HG03520 (cell line): Measurements from ENCODE around the gene AHCY.

Experiments
- ATAC-seq: cut with Tn5 transposase; IDR thresholded peaks from one replicate; pipeline ENCODE4 v1.9.1; 2021; ENCODE audit warnings: mild to moderate bottlenecking, moderate library complexity; ENCODE audit not compliant: unreplicated experiment

Gene AHCY

DNA sequence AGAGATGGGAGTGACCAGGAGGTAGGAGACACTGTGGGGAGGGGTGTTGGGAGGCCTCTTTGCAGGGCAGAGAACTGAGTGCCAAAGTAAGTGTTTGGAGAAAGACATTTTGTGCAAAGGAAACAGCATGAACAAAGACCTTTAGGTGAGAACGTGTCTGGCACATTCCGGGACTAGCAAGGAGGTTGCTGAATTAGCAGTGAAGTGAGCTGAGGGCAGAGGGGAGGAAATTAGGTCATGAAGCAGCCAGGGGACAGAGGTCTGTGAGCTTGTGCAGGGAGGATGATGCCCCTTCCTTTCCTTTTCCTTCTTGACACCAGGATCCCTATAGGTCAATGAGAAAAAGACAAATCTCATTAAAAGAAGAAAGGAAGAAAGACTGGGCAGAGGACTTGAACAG is 21.4 kb upstream of the AHCY start:
- no peak for ATAC-seq

DNA sequence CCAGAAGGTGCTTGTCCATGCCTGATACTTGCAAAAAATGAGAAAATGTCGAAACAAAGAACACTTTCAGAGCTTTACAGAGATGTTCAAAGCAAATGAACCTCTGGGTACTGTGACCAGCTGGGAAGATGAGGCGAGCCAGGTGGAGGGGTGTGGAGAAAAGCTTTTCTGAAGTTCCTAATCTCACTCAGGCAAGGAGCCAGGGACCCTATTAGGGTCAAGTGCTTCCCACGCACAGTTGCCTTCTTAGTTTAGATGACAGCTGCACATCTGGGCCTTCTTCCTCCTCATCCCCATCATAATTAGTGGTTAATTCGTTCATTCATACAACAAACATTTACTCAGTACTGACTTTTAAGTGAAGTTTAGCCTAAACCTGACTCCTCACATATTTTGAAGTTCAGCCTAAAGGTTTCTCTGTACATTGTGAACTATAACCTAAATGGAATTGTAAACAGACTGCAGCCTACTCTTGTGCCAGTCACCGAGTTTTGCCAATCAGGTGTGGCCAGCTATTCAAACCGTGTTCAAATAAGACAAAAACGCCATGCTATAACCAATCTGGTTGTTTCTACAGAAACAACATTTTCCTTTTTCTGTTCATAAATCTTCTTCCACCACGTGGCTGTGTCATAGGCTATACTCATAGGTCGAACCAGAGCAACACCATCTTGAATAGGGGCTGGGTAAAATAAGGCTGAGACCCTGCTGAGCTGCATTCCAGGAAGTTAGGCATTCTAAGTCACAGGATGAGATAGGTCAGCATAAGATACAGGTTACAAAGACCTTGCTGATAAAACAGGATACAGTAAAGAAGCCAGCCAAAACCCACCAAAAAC is 19.3 kb upstream of the AHCY start:
- ATAC-seq, result no peak

DNA sequence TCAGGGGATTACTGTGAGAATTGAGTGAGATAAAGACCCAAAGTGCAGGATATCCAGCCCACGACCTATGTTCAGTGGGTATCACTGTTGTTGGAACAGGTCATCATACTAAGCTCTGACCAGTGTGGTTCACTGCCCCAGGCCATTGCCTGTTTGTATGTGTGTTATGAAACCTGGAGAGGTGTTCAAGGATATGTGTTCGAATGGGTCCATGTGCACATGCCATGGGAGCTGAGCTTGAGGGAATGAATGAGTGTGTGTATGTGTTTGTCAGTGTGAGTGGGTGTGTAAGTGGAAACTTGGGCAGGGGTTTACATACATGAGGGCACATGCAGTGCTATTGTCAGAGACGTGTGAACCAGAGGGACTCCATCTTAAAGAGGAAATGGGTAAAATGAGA is 17.7 kb upstream of the AHCY start:
- no peak for ATAC-seq

DNA sequence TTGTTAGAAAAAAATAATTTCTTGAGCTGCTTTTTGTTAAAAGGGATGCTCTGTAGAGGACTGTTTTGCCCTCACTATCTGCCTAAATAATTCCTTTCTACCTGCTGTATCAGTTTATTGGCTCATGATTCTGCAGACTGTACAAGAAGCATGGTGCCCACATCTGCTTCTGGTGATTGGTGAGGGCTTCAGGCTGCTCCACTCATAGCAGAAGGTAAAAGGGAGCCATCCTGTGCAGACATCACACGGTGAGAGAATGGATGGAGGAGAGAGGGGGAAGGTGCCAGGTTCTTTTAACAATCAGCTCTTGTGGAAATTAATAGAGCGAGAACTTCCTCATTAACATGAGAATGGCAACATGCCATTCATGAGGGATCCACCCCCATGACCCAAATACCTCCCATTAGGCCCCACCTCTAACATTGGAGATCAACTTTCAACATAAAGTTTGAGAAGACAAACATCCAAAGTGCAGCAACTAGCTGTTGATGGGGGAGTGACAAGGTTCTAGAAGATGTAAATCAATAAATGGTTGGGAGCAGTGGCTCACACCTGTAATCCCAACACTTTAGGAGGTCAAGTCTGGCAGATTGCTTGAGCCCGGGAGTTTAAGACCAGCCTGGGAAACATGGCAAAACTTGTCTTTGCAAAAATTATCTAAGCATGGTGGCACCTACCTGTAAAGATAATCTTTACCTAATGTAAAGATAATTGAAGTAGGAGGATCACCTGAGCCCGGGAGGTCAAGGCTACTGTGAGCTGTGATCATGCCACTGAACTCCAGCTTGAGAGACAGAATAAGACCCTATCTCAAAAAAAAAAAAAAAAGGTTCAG is 15.7 kb upstream of the AHCY start:
- no peak for ATAC-seq

DNA sequence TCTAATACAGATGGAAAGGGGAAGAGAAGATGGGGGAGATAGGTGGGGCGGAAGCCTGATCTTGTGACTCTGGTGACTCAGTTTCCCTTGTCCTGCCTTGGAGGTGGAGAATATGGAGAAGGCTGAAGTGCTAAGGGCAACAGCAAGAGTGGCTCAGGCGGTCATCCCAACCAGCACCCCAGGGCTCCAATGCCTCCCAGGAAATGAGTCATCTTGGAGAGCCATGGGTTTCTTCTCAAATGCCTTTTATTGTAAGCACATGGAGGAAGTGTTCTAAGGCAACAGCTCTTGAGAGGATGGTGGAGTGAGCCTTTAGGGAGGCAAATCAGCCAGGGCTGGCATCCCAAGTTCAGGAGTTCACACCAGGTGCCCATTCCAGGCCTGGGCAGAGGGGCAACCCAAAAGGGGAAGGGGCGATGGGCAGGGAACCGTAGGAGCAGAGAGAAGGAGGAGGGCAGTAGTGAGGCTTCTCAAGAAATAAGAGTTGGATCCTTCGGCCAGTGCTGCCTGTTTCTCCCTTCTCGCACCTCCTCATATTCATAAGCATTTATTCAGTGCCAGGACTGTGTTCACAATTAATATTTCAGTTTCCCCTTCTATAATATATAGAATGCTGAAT is 13.2 kb upstream of the AHCY start:
- ATAC-seq, result no peak

DNA sequence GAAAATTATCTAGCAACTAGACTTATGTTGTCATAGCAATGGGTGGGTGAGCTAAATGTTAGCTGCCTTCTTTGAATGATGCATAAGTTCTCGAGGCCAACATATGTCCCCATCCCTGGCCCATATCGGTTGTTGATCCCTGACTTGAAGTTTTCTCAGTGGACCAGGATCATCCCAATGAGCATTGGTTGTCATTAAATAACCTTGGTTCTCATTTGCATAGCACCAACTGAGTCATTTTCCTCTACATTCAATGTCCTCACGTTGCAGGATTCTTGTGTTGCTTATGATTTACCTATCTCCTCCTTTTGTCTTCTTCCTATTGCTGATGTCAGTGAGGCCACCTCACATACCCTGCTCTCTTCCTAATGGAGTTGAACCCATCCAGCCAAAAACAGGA is 12.1 kb upstream of the AHCY start:
- ATAC-seq, result no peak

DNA sequence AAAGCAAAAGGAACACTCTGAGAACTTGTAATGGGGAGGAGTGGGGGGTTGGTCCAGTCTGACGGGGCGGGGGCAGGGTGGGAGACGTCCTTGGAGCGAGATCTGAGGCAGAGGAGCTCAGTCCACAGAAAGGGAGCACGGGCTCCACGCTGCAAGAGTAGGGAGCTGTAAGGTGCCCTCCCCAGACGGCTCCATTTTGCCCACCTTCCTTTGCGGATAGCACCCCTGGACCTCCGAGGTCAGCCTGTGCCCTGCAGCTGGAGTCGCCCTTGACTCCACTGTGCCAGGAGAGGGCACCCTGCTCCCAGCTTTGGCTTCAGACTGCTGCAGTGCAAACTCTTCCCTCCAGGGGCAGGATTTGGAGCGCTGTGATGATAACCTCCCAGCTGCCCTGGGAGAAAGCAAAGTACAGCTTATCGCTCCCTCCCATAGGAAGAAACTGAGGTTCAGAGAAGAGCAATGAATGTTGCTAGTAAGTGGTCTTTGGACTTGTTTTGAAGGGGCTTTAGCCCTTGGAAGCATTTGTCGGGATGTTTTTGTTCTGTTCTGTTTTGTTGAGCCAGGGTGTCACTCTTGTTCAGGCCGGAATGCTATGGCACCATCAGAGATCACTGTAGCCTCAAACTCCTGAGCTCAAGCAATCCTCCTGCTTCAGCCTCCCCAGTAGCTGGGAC is 9.5 kb upstream of the AHCY start:
- peak; percentile 75 for ATAC-seq

DNA sequence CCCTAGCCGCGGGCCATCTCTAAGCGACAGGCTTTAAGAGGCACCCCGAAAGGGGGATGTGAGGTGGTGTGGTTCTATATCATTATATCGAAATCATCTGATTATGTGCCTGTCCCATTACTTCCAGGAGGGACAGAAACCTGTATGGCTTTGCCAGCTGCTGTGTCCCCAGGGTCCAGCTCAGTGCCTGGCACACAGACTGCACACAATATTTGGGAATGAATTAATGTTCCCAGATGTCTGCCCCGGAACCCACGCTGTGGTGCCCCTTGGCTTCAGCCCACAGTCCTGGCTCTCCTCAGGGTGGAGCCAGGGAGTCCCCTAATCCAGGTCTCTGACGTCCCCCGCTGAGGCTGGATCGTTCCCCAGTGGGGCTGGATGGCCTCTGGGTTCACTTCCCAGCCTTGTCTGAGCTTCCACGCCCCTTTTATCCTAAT is 8.9 kb upstream of the AHCY start:
- ATAC-seq, result no peak

DNA sequence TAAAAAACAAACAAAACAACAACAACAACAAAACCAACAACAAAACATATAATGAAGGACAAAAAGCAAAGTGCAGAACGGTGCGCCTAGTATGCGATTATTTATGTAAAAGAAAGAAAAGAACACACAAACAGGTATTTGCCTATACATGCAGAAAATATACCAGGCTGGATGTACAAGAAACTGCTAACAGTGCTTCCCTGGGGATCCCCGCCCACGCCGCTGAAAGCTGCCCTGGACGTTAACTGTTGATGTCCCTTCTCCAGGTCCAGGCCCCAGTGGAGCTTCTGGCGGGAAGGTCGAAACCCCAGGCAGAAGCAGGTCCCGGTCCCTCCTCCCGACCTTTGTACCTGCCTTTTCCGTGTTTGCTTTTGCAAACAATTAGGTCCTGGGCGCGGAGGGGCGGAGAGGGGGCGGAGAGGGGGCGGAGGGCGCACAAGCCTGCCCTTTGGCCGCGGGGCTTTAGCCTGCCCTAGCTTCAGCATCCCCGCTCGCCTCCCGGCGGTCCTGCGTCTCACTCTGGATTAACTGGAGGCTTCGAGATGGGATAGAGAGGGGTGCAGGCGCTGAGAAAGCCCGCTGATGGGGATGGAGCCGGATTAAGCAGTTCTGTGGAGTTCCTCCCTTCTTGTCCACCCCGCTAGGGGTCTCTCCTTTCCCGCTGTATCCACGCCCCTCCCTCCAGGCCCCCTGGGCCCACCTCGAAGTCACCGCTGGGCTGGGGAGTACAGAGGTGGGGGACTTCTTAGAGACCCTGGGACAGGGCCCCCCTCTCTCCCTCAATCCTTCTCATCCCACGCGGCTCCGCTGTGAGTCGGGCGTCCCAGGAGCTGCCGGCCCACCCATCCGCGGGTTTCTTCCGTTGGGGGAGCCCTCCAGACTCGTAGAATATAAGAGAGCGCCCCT is 8.2 kb upstream of the AHCY start:
- no peak for ATAC-seq

DNA sequence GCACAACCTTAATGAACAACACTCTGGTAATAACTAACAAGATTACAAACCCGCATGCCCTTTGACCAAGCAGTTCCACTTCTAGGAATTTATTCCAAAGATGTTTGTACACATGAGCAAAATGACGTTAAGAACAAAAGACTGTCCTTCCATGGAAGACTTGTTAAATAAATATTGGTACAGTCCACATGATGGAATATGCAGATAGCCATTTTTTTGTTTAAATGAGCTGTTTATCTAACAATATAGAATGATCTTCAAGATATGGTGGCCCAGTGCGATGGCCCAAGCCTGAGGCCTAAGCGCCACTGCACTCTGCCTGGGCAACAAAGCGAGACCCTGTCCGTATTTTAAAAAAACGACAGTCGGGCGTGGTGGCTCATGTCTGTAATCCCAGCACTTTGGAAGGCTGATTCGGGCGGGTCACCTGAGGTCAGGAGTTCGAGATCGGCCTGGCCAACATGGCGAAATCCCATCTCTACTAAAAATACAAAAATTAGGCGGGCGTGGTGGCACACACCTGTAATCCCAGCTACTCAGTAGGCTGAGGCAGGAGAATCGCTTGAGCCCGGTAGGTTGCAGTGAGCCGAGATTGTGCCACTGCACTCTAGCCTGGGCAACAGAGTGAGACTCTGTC is 7.4 kb upstream of the AHCY start:
- ATAC-seq, result no peak

DNA sequence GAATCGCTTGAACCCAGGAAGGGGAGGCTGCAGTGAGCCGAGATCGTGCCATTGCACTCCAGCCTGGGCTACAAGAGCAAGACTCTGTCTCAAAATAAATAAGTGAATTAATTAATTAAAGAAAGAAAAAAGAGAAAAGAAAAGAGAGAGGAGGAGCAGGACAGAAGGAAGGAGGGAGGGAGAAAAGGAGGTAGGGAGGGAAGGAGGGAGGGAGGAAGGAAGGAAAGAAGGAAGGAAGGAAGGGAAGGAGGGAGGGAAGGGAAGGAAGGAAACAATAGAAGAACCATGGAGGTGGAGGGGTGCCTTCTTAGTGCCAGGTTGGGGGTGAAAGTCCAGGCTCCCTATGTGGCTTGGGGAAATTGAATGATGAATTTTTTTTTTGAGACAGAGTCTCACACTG is 6.5 kb upstream of the AHCY start:
- no peak for ATAC-seq

DNA sequence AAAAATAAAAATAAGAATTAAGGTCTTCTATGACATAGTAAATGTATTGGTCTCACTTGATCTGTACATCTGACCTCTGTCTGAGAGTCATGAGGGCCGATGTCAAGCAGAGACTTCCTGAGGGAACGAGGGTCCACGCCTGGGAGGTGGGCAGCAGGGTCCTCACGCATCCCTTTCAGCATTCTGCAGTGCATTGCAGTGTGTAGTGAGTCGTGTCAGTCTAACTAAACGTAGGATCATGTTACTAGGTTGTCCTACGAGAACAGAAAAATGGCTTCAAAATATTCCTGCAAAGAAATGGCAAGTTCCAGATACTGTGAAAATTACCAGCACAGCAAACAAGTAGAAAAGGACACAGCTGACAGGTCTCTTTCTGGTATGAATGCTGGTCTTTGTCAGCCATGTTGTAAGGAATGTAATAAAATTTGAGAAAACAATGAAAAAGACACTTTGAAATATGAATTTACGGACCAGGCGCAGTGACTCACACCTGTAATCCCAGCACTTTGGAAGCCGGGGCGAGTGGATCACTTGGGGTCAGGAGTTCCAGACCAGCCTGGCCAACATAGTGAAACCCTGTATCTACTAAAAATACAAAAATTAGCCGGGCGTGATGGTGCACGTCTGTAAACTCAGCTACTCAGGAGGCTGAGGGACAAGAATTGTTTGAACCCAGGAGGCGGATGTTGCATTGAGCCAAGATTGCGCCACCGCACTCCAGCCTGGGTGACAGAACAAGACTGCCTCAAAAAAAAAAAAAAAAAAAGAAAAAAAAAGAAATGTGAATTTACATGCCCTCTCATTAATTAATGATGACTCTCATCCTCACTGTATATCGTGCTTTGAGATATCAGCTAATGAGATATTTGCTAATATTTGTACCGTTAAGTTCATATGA is 2.4 kb upstream of the AHCY start:
- no peak for ATAC-seq

DNA sequence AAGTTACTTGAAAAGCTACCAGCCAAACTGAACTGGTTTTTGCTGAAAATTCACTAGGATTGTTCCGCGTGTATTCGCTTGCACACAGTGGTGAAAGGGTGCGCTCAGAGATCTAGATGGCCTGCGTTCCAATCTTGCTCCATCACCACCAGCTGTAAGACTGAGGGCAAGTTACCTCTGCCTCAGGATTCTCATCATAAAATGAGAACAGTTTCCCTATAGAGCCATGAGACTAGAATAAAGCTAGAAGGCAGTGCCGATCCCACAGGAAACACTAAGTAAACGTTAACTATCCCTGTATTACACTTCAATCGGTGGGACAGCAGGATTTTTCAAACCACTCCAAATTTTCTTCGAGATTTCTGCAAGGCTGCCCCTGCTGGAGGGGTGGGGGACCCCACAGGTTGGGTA is 838 bp downstream of the AHCY start:
- ATAC-seq, result no peak

DNA sequence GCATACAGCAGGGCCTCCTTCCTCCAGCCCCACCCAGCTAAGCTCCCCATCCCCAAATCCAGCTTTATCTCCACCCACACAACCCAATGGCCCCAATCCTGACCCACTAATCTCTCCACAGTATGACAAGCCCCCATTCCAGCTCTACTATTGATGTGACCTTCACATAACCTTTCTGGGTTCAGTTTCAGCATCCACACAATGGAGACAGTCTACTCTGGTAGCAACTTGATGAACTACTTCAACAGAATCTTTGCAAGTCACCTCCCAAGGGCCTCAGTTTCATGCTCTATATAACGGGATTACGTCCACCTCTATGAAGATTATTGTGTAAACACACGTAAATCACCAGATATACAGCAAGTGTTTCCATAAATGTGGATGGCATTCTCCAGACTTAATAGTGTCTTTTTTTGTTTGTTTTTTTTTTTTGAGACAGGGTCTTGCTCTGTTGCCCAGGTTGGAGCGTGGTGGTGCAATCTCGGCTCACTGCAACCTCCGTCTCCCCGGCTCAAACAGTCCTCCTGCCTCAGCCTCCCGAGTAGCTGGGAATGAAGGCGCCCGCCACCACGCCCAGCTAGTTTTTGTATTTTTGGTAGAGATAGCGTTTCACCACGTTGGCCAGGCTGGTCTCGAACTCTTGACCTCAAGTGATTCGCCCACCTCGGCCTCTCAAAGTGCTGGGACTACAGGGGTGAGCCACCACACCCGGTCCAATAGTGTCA is 1.4 kb downstream of the AHCY start:
- ATAC-seq, result no peak

DNA sequence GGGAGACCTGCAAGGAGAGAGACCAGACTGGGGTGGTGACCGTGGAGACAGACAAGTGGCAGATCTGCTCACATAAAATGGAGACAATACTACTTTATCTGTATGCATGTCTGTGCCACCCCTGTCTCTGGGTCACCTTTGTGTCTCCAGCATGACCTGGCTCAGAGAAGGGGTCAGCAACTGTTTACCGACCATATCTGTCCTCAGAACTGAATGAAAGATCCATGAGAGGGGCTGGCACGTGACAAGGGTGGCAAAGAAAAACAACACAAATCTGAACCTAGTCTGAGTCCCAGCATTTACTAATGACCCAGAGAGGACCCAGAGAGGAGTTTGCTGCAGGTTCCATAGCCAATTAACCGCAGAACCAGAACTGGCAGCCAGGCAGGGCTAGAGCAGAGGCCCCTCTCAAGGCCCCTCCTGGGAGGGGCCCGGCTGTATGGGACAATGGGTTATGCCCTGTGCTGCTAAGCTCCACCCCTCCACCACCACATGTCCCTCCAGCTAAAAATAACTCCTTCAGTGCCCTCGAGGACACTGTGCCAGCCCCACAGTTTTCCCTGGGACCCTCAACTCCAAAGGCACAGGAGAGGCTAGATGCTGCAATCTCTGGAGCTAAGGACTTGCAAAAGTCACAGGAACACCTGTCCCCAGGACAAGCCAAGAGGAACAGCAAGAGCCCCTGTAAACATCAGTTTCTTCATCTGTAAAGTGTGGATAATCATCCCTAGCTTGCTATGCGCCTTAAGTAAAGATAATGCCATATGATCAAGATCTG is 2.2 kb downstream of the AHCY start:
- ATAC-seq, result no peak

DNA sequence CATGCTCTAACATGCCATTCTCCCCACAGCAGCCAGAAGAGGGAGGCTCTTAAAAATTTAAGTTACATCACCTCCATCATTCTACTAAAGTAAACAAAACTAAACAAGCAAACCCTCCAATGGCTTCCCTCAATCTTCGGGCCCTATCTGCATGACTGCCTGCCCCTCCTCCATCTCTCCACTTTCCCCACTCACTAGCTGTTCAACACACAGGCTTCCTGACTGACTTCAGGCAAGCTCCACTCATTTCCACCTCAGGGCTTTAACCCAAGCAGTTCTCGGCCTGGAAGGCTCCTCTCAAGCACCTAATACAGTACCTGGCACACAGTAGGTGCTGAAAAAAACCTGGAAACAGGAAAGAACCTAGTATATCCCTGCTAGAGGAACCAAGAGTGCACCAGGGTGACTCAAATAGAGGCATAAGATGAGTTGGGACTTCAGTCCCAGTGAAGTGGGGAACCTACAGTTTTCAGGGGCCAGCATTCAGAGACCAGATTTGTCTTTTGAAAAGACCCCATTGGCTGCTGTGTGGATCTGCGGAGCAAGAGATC is 2.8 kb downstream of the AHCY start:
- ATAC-seq, result no peak
